CD4-positive, alpha-beta T cell treated with Interleukin-17A for 1 hour (primary cell): ENCODE measurements around the gene RNF149.
"Not testable (repeated sequence)": the region's sequence is repeated elsewhere in the genome, so short reads cannot be mapped to it uniquely, and the experiment has no call there.

Experiments
- DNase-seq: peaks from one replicate; pipeline ENCODE4 v3.0.0-alpha.2; 2020

The RNF149 gene

DNA sequence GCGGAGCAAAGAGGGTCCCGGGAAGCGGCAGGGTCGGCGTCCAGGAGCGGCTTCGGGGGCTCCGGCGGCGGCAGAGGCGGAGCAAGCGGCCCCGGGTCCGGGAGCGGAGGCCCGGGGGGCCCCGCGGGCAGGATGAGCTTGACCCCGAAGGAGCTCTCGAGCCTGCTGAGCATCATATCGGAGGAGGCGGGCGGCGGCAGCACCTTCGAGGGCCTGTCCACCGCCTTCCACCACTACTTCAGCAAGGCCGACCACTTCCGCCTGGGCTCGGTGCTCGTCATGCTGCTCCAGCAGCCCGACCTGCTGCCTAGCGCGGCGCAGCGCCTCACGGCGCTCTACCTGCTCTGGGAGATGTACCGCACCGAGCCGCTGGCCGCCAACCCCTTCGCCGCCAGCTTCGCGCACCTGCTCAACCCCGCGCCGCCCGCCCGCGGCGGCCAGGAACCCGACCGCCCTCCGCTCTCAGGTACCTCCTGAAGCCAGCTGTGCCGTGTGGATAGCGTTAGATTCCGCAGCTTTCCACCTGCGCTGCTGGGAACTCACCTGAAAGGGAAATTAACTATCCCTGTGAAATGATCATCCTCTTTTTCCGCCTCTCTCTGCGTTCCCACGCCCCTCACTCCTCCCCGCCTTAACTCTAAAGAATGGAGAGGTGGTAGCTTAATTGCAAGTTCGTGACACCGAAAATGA lies 55.3 kb downstream of the RNF149 start:
- peak; percentile 84 for DNase-seq

GRCh38 chr2:101252408-101253012 lies 56.0 kb downstream of the RNF149 start, which contains the start of gene CNOT11:
Gene CNOT11, plus strand, starts transcription at chr2:101252886. Its CDS starts 79 bp downstream, at chr2:101252965.
- DNase-seq = peak; percentile 99

DNA sequence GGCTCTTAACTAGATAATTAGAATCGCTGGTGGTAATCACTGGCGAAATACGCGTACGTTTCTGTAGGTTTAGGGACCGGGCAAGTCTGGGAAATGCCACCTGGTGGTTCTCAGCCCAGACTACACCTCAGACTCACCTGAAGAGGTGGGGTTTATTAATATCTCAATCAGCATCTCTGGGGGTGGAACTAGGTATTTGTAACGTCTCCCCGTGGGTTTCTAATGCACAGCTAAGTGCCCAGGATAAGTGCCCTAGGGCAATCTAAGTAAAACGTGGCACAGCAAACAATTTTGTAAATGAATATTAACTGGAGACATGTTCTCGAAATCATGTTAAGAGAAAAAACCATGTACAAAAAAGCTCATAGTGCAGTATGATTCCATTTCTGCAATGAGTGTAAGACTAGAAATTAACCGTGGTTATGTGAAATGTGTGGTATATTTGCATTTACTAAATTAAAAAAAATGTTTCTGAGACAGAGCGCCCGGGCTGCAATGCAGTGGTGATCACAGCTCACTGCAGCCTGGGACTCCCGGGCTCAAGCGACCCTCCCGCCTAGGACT lies 56.6 kb downstream of the RNF149 start:
- peak; percentile 57 for DNase-seq

DNA sequence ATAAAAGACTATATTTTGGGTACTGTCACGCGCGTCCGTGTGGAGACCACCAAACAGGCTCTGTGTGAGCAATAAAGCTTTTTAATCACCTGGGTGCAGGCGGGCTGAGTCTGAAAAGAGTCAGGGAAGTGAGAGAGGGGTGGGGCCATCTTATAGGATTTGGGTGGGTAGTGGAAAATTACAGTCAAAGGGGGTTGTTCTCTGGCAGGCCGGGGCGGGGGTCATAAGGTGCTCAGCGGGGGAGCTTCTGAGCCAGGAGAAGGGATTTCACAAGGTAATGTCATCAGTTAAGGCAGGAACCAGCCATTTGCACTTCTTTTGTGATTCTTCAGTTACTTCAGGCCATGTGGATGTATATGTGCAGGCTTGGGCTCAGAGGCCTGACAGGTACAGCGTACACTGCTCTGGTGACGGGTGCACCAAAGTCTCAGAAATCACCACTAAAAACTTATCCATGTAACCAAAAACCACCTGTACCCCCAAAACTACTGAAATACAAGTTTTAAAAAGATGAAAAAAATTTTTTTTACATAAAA lies 57.2 kb downstream of the RNF149 start:
- DNase-seq = not testable (repeated sequence)

DNA sequence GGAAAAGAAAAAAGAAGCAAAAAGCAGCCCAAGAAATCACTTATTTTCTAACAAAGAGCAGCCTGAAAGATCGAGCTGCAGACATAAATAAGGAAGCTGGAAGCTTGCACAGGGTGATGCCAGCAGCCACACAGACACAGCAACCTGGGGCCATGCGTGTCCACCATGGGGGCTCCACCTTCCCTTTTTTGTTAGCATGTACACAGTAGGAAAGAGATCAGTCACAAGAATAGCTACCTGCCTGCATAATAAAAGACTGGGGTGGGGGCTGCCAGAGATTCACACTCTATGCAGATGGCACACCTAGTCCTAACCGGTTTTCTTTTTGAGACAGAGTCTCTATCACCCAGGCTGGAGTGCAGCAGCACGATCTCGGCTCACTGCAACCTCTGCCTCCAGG lies 58.7 kb downstream of the RNF149 start:
- no peak for DNase-seq

GRCh38 chr2:101248756-101249155 lies 59.7 kb downstream of the RNF149 start:
- not testable (repeated sequence) for DNase-seq

DNA sequence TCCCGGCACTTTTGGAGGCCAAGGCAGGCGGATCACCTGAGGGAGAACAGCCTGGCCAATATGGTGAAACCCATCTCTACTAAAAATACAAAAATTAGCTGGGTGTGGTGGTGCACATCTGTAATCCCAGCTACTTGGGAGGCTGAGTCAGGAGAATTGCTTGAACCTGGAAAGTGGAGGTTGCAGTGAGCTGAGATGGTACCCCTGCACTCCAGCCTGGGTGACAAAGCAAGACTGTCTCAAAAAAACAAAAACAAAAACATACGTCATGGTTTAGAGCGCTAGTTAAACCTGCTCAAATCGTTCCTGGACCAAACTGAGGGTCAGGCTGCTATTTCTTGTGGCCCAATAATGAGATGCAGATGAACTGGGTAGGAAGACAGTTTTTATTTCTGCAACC lies 63.0 kb downstream of the RNF149 start:
- DNase-seq = not testable (repeated sequence)

DNA sequence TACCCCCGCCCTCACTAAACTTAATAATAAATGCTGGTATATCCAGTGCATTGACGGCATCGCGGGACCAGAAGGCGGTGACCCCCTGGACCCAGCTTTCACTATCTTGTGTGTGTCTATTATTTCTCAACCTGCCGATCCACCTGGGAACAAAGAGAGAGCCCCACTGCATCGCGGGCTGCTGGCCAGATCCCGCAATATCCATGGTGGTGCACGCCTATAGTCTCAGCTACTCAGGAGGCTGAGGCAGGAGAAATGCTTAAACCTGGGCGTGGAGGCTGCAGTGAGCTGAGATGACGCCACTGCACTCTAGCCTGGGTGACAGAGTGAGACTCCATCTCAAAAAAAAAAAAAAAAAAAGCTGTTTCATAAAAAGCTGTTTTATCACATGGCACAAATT lies 63.6 kb downstream of the RNF149 start:
- not testable (repeated sequence) for DNase-seq

DNA sequence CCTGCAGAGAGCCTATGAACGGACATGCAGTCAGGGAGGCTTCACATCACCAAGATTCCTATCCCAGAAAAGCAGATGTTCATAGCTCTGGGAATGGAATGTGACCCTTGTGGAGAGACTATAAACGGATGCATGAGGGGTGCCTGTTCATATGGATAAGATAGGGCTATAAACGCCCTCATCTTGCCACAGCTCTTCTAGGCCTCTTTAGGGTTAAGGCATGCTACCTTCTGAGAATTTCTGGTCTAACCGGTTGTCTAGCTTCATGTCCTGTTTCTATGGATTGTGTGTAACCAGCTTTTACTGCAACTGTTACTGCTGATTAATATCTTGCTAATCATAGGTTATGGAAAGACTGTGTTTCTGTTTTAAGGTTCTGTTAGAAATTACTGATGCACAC lies 64.1 kb downstream of the RNF149 start:
- DNase-seq = not testable (repeated sequence)

DNA sequence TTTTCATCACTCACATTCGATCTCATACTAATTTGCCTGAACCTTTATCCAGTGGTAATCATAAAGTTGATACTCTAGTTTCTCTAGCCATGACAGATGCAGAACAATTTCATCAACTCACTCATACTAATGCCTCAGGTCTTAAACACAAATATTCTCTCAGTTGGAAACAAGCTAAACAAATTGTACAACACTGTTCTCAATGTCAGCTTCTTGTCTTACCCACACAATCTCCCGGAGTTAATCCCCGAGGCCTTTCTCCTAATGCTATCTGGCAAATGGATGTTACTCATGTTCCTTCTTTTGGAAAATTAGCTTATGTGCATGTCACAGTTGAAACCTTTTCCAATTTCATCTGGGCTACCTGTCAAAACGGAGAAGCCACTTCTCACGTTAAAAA lies 67.3 kb downstream of the RNF149 start:
- DNase-seq = no peak

GRCh38 chr2:101240694-101241093 lies 67.8 kb downstream of the RNF149 start:
- peak; percentile 48 for DNase-seq

DNA sequence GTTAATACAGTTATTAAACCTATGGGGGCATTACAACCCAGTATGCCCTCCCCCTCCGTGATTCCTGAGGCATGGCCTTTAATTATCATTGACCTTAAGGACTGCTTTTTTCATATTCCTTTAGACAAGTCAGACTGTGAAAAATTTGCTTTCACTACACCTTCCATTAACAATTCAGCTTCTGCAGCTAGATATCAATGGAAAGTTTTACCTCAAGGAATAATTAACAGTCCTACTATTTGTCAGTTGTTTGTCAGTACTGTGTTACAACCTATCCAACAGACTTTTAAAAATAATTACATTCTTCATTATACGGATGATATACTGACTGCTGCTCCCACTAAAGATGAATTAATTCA lies 68.8 kb downstream of the RNF149 start:
- DNase-seq = not testable (repeated sequence)

DNA sequence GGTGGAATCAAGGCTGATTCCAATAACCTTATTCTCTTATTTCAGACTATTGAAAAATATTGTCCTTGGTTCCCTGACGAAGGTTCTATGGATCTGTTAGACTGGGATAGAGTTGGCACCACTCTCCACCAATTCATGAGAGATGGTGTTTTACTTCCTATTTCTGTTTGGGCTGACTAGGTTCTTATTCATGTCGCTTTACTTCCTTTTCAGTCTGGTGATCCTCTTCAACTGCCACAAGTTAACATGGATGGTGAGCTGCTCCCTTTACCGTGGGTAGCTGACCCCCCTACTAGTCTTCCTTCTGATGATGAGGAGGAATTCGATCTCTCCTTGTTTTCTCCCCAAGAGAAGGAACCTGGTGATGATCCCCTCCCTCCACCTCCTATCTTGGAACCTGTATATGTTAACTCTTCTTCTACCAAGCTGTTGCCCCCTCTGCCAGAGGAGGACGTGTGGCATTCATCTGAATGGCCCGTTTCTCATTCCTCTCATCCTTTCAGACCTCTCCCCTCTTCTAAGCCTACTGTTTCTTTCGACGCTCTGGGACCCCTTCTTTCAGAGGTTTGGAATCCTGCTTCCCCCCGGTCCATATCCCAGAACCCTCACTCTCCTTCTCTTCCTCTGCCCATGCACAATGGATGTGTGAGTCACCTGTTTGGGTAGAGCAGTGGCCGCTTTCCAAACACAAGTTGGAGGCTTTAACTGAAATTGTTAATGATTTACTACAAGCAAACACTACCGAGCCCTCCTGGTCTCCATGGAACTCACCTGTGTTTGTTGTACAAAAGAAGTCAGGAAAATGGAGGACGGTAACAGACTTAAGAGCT lies 69.4 kb downstream of the RNF149 start:
- no peak for DNase-seq

- not testable (repeated sequence) for DNase-seq
Observed at GRCh38 chr2:101237944-101238343, 70.6 kb downstream of the RNF149 start.

- not testable (repeated sequence) for DNase-seq
Observed at GRCh38 chr2:101235956-101236355, 72.5 kb downstream of the RNF149 start.

DNA sequence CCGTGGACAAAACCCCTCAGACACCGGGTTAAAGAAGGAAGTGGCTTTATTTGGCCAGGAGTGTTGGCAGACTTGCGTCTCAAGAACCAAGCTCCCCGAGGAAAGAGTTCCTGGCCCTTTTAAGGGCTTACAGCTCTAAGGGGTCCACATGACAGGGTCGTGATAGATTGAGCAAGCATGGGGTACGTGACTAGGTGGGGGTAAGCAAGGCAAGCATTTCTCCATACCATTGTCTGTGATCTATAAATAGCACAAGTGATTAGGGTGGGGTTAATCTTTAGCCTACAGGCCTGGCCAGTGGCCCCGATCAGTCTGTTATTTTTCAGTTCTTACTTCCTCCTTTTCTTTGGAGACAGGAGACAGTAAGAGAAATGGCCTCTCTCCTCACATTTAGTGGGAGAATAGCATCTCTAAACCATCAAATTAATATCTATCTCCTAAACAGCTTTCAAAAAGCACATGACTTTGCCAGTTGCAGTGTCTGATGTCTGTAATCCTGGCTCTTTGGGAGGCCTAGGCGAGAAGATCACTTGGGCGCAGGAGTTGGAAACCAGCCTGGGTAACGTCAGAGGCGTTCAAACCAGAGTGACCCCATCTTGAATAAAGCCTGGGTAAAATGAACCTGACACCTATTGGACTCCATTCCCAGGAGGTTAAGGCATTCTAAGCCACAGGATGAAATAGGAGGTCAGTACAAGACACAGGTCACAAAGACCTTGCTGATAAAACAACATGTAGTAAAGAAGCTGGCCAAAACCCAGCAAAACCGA lies 74.1 kb downstream of the RNF149 start:
- no peak for DNase-seq

DNA sequence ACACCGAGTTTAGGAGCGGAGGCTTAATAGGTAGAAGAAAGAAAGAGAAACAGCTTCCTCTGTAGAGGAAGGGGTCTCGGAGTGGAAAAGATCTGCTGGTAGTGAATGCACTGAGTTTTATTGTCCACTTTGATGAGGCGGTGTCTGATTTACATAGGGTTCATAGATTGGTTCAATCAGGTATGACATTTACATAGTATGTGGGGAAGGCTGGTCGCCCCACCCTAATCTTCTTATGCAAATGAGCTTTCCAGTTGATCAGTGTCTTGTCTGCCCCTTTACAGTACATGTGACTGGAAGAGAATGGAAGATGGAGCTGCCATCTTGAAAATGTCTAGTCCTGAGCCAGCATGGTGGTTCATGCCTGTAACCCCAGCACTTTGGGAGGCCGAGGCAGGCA lies 75.7 kb downstream of the RNF149 start:
- no peak for DNase-seq

GRCh38 chr2:101231937-101232730 lies 76.4 kb downstream of the RNF149 start:
- no peak for DNase-seq

- no peak for DNase-seq
Observed at GRCh38 chr2:101231240-101231639, 77.3 kb downstream of the RNF149 start.

DNA sequence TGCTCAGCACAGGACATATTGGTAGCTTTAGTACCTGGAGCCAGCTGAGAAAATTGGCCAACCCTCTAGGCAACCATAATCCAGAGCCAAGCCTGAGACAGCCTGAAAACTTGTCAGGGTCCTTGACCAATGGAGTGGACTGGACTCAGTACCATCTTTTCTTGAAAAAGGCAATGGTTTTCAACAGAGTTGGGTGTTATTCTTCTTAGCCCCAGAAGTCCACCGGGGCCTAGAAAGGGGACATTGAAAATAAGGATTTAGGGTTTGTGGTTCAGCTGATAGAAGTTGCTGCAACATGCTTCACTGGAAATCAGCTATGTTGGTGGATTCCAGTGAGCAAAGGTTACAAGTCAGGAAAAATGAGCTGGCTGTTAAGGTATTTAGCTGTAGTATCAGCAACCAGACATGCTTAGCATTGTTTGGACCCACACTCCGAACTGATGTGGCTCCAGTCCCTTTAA lies 77.9 kb downstream of the RNF149 start:
- DNase-seq = no peak
